Mesendoderm (in vitro differentiated cells): ENCODE measurements around the gene GCN1.

Experiments used
- DNase-seq: peaks from one replicate; pipeline ENCODE4 v3.0.0; 2013
- H2AK5ac ChIP-seq: 2 replicates; pipeline ENCODE4 v1.6.1; 2013; ENCODE audit warnings: low read length, inconsistent platforms
- H2BK120ac ChIP-seq: 2 replicates; pipeline ENCODE4 v1.6.1; 2013; ENCODE audit warnings: low read depth, mild to moderate bottlenecking, low read length, moderate library complexity, mixed read lengths
- H2BK15ac ChIP-seq: replicated peaks from 2 replicates; pipeline ENCODE4 v1.6.1; 2013; ENCODE audit warnings: low read depth, mild to moderate bottlenecking, moderate library complexity
- H2BK5ac ChIP-seq: 2 replicates; pipeline ENCODE4 v1.6.1; 2013; ENCODE audit warnings: low read length, inconsistent platforms
- H3K18ac ChIP-seq: 2 replicates; pipeline ENCODE4 v1.6.1; 2013; ENCODE audit warnings: mild to moderate bottlenecking, low read length, mixed read lengths
- H3K23ac ChIP-seq: one replicate; pipeline ENCODE4 v1.6.1; 2013; ENCODE audit warnings: low read length
- H3K27ac ChIP-seq: 2 replicates; pipeline ENCODE4 v1.5.1; 2013; ENCODE audit warnings: low read depth, mild to moderate bottlenecking, inconsistent platforms, low read length, moderate library complexity
- H3K27me3 ChIP-seq: 2 replicates; pipeline ENCODE4 v1.6.1; 2013; ENCODE audit warnings: low read length, control low read depth, mild to moderate bottlenecking, inconsistent platforms; ENCODE audit not compliant: insufficient read depth, poor library complexity
- H3K36me3 ChIP-seq: 2 replicates; pipeline ENCODE4 v1.6.1; 2013; ENCODE audit warnings: low read length, inconsistent platforms; ENCODE audit not compliant: control insufficient read depth, insufficient read depth
- H3K4ac ChIP-seq: one replicate; pipeline ENCODE4 v1.6.1; 2013; ENCODE audit warnings: low read depth, mild to moderate bottlenecking, low read length, moderate library complexity
- H3K4me1 ChIP-seq: 2 replicates; pipeline ENCODE4 v1.6.1; 2013; ENCODE audit warnings: low read depth, low read length, inconsistent platforms; ENCODE audit not compliant: control insufficient read depth
- H3K4me2 ChIP-seq: 2 replicates; pipeline ENCODE4 v1.6.1; 2013; ENCODE audit warnings: low read length
- H3K4me3 ChIP-seq: 2 replicates; pipeline ENCODE4 v1.5.1; 2013; ENCODE audit warnings: mild to moderate bottlenecking, low read length
- H3K56ac ChIP-seq: one replicate; pipeline ENCODE4 v1.6.1; 2013; ENCODE audit warnings: low read length
- H3K79me1 ChIP-seq: 2 replicates; pipeline ENCODE4 v1.6.1; 2013; ENCODE audit warnings: low read length, inconsistent platforms
- H3K79me2 ChIP-seq: 2 replicates; pipeline ENCODE4 v1.6.1; 2013; ENCODE audit warnings: mild to moderate bottlenecking, low read length; ENCODE audit not compliant: control insufficient read depth, insufficient read depth
- H3K9ac ChIP-seq: 2 replicates; pipeline ENCODE4 v1.6.1; 2013; ENCODE audit warnings: low read length, inconsistent platforms
- H4K5ac ChIP-seq: one replicate; pipeline ENCODE4 v1.6.1; 2013; ENCODE audit warnings: low read length
- H4K8ac ChIP-seq: one replicate; pipeline ENCODE4 v1.6.1; 2013; ENCODE audit warnings: low read depth, mild to moderate bottlenecking, control low read depth, low read length, moderate library complexity
- WGBS: extraction: QIAGEN DNeasy Blood & Tissue Kit; methylation state at CpG from one replicate; pipeline ENCODE4 v1.1.7; 2013; ENCODE audit warnings: low lambda C conversion rate, missing lambda C conversion rate; ENCODE audit not compliant: insufficient coverage; ENCODE audit errors: extremely low coverage; 5-methylcytosine and 5-hydroxymethylcytosine counted together

GCN1 gene

DNA sequence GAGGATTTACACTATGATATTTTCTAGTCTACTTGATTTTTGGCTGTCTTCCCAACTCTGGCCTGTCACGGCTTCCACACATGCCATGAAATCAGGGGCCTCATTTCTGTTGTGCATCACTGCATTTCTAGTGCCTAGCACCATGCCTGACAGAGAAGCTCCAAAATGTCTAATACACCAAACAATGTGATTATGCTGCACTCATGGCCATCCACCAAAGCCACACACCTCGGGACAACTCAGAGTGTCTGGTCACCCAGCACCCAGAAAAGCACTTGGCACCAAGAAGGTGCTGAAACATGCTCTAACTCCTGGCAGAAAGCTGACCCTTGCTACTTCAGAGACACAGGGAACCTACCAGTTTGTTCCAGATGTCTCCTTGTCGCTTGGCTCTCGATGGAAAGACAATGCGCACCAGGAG, 11.3 kb downstream of the GCN1 start:
- Histone ChIP-seq H3K36me3 (peaks cover 36% of the 10 kb centered on the region), H3K4me2 (no peak overlapping the region)
- WGBS = no CpG with 5 or more reads among the region's 5 CpGs

DNA sequence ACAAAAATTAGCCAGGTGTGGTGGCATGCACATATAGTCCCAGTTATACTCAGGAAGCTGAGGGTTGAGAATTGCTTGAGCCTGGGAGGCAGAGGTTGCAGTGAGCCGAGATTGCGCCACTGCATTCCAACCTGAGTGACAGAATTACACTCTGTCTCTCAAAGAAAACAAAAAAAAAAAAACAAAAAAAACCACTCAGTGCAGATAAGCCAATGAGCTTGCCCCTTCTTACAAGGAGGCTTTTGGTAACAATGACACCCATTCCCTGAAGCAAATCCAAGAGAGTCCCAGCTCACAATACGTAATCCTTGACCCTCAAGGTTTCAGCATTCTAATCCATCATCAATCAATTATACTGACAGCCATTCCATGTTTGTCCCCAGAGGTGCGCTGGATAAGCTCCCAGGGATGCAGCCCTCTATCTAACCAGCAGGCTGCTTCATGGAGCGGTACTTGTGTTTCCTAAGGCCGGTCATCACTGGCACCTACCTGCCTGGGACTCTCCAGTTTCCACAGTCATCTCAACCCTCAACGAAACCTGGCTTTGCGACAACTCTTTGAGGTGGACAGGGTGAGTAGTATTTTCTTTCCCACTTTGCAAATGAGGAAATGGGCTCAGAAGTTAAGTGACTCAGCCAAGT, 12.4 kb downstream of the GCN1 start:
- Histone ChIP-seq H3K27me3 (no peaks in the 10 kb centered on the region), H2BK15ac (no peak overlapping the region), H3K9ac (no peak overlapping the region), H4K5ac (no peak overlapping the region), H2AK5ac (no peak overlapping the region), H3K4me3 (no peak overlapping the region), H3K79me1 (peaks cover 21% of the 10 kb centered on the region), H4K8ac (no peak overlapping the region), H3K36me3 (peaks cover 40% of the 10 kb centered on the region), H2BK120ac (no peak overlapping the region), H3K23ac (no peak overlapping the region), H2BK5ac (no peak overlapping the region), H3K27ac (no peak overlapping the region), H3K18ac (no peak overlapping the region), H3K56ac (no peak overlapping the region), H3K4me1 (no peaks in the 10 kb centered on the region), H3K4me2 (no peak overlapping the region), H3K79me2 (peaks cover 9% of the 10 kb centered on the region), H3K4ac (no peak overlapping the region)
- no CpG with 5 or more reads among the region's 8 CpGs for WGBS
- DNase-seq = peak; percentile 30

More for the DNA sequence above, 11.3 kb downstream of the GCN1 start:
- Histone ChIP-seq H2AK5ac (no peak overlapping the region), H3K4ac (no peak overlapping the region), H3K23ac (no peak overlapping the region), H3K18ac (no peak overlapping the region), H2BK15ac (no peak overlapping the region), H3K56ac (no peak overlapping the region), H3K4me1 (no peaks in the 10 kb centered on the region), H4K8ac (no peak overlapping the region), H3K27ac (no peak overlapping the region), H3K79me2 (peaks cover 9% of the 10 kb centered on the region), H2BK5ac (no peak overlapping the region), H2BK120ac (no peak overlapping the region), H3K27me3 (no peaks in the 10 kb centered on the region), H3K79me1 (peaks cover 22% of the 10 kb centered on the region), H3K4me3 (no peak overlapping the region), H4K5ac (no peak overlapping the region), H3K9ac (no peak overlapping the region)
- DNase-seq = no peak

DNA sequence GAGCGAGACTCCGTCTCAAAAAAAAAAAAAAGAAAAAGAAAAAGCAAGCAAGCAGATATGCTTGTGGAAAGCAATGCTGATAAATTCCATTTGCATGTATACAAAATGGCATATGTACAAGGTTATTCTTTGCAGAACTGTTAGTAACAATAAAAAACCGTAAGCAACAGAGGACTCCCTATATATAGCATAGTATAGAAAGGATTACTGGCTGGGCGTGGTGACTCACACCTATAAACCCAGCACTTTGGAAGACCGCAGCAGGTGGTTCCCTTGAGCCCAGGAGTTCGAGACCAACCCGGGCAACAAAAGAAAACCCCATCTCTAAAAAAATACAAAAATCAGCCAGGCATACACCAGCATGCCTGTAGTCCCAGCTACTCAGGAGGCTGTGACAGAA, 13.5 kb downstream of the GCN1 start:
- no peak overlapping the region for H2BK120ac ChIP-seq
- no peak overlapping the region for H3K4me2 ChIP-seq
- no peak overlapping the region for H3K56ac ChIP-seq
- no peak overlapping the region for H2BK15ac ChIP-seq
- no peak overlapping the region for H3K4ac ChIP-seq
- peaks cover 41% of the 10 kb centered on the region for H3K36me3 ChIP-seq
- H4K5ac ChIP-seq = no peak overlapping the region
- H4K8ac ChIP-seq = no peak overlapping the region
- no peak overlapping the region for H3K4me3 ChIP-seq
- H3K4me1 ChIP-seq = no peaks in the 10 kb centered on the region
- H3K79me1 ChIP-seq = peaks cover 17% of the 10 kb centered on the region
- H2AK5ac ChIP-seq = no peak overlapping the region
- peaks cover 5% of the 10 kb centered on the region for H3K79me2 ChIP-seq
- DNase-seq = no peak
- no peaks in the 10 kb centered on the region for H3K27me3 ChIP-seq
- no peak overlapping the region for H2BK5ac ChIP-seq
- H3K9ac ChIP-seq = no peak overlapping the region
- H3K23ac ChIP-seq = no peak overlapping the region
- no peak overlapping the region for H3K18ac ChIP-seq
- H3K27ac ChIP-seq = no peak overlapping the region
- WGBS = no CpG with 5 or more reads among the region's 7 CpGs

DNA sequence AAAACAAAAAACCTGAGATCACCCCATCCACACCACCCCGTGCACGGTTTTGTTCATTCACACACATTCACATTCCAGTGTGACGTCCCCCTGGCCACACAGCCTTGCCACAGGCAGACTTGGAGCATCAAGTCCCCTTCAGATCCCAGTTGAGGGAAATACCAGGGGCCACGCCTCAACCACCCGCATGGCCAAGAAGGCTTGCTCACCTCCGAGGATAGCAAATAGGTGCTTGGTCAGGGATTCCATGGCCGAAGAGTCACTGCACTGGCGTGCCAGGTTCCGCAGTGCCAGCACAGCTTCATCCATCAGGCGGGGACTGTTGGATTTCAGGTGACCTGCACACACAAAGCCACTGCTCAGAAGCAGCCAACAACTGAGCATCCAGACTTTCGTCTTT, 19.0 kb downstream of the GCN1 start:
- no peak overlapping the region for H2BK120ac ChIP-seq
- no peak overlapping the region for H3K4me2 ChIP-seq
- DNase-seq = no peak
- H3K79me2 ChIP-seq = no peaks in the 10 kb centered on the region
- peaks cover 2% of the 10 kb centered on the region for H3K79me1 ChIP-seq
- H3K4me1 ChIP-seq = no peaks in the 10 kb centered on the region
- H4K8ac ChIP-seq = no peak overlapping the region
- H3K18ac ChIP-seq = no peak overlapping the region
- H3K23ac ChIP-seq = no peak overlapping the region
- H3K4ac ChIP-seq = no peak overlapping the region
- no peak overlapping the region for H3K27ac ChIP-seq
- H3K56ac ChIP-seq = no peak overlapping the region
- H2AK5ac ChIP-seq = no peak overlapping the region
- no peak overlapping the region for H4K5ac ChIP-seq
- H3K4me3 ChIP-seq = no peak overlapping the region
- H3K36me3 ChIP-seq = peaks cover 33% of the 10 kb centered on the region
- H2BK5ac ChIP-seq = no peak overlapping the region
- H3K27me3 ChIP-seq = no peaks in the 10 kb centered on the region
- no CpG with 5 or more reads among the region's 11 CpGs for WGBS
- no peak overlapping the region for H3K9ac ChIP-seq
- H2BK15ac ChIP-seq = no peak overlapping the region

DNA sequence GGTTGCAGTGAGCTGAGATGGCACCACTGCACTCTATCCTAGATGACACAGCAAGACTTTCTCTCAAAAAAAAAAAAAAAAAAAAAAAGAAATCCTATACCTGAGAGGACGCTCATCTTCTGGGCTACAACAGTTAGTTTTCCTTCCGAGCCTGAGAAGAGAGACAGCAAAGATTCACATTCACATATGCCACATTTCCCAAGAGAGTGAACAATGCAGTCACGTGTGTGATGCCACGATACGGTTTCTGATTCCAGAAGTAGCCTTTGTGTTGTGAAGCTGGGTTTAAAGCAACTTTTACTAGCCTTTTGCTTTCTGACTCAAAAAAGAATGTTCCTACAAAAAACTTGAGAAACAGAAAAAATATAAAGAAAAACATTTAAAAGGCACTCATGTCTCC, 19.5 kb downstream of the GCN1 start:
- Histone ChIP-seq H4K5ac (no peak overlapping the region), H3K9ac (no peak overlapping the region), H3K18ac (no peak overlapping the region), H3K56ac (no peak overlapping the region), H3K27ac (no peak overlapping the region), H2BK15ac (no peak overlapping the region), H2AK5ac (no peak overlapping the region), H3K27me3 (no peaks in the 10 kb centered on the region), H3K4me2 (no peak overlapping the region), H2BK5ac (no peak overlapping the region), H4K8ac (no peak overlapping the region), H3K4me1 (no peaks in the 10 kb centered on the region), H3K79me1 (peaks cover 2% of the 10 kb centered on the region), H3K79me2 (no peaks in the 10 kb centered on the region), H3K4me3 (no peak overlapping the region), H3K23ac (no peak overlapping the region), H3K36me3 (peaks cover 34% of the 10 kb centered on the region), H2BK120ac (no peak overlapping the region), H3K4ac (no peak overlapping the region)
- no peak for DNase-seq
- no CpG with 5 or more reads among the region's 5 CpGs for WGBS

DNA sequence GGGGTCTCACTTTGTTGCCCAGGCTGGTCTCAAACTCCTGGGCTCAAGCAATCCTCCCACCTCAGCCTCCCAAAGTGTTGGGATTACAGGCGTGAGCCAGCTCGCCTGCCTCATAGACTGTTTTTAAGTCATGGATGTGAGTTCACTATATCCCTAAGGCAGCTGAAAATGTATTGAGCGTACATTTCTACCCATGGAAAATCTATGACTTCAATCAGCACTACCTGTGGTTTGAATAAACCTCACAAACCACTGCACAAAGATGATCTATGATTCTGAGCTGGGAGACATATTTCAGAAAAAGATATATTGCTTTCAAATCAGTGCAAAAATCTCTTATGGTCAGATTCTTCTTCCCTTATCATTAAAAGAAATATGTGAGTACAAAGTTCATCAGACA, 22.5 kb downstream of the GCN1 start:
- Histone ChIP-seq H3K79me1 (no peaks in the 10 kb centered on the region), H3K27ac (no peak overlapping the region), H3K36me3 (peaks cover 30% of the 10 kb centered on the region), H3K56ac (no peak overlapping the region), H3K4me3 (no peak overlapping the region), H3K4me2 (no peak overlapping the region), H4K8ac (no peak overlapping the region), H3K18ac (no peak overlapping the region), H3K4ac (no peak overlapping the region), H3K4me1 (no peaks in the 10 kb centered on the region), H2BK15ac (no peak overlapping the region), H3K79me2 (no peaks in the 10 kb centered on the region), H3K23ac (no peak overlapping the region), H3K27me3 (no peaks in the 10 kb centered on the region), H4K5ac (no peak overlapping the region), H2BK120ac (no peak overlapping the region), H2BK5ac (no peak overlapping the region), H3K9ac (no peak overlapping the region), H2AK5ac (no peak overlapping the region)
- WGBS = no CpG with 5 or more reads among the region's 3 CpGs
- DNase-seq = no peak
